ENCODE data around the gene GPD1.
A peak's percentile ranks its signal among the peaks of the same experiment; 100 is the strongest.
"Not testable (repeated sequence)": the region's sequence is repeated elsewhere in the genome, so short reads cannot be mapped to it uniquely, and the experiment has no call there.

Gene GPD1

DNA sequence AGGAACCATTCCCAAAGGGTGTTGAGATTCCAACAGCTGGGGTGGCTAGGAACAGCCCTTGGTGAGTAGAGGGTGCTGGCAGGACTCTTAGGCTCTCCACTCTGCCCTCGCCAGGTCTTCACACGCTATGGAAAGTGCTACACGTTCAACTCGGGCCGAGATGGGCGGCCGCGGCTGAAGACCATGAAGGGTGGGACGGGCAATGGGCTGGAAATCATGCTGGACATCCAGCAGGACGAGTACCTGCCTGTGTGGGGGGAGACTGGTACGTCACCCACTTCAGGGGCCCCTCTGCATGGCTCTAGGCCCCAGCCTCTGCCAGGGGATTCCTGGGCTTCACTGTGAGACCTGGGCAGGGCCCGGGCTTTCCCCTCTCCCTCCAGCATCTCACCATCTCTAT, 26.7 kb upstream of the GPD1 start:
- Histone ChIP-seq H3K4me1 (ENCODE audit: control insufficient read depth, low read depth, low read length) (no peaks in the 10 kb centered on the region), H3K4me3 (ENCODE audit: low read length) (no peak overlapping the region), H3K36me3 (ENCODE audit: control insufficient read depth, low read depth, low read length) (no peaks in the 10 kb centered on the region), H3K9me3 (ENCODE audit: control insufficient read depth, low read depth, low read length) (no peaks in the 10 kb centered on the region), H3K9ac (ENCODE audit: low read length) (no peak overlapping the region), H3K27me3 (ENCODE audit: control insufficient read depth, insufficient read depth, low read length) (peaks cover 22% of the 10 kb centered on the region), H3K27ac (ENCODE audit: low read length) (no peak overlapping the region)

GRCh38 chr12:50078281-50078680, 25.5 kb upstream of the GPD1 start:
- no peak overlapping the region for H3K4me3 ChIP-seq (ENCODE audit: low read length)
- H3K9me3 ChIP-seq (ENCODE audit: control insufficient read depth, low read depth, low read length), result no peaks in the 10 kb centered on the region
- no peak overlapping the region for H3K27ac ChIP-seq (ENCODE audit: low read length)
- H3K4me1 ChIP-seq (ENCODE audit: control insufficient read depth, low read depth, low read length), result no peaks in the 10 kb centered on the region
- H3K27me3 ChIP-seq (ENCODE audit: control insufficient read depth, insufficient read depth, low read length), result peaks cover 24% of the 10 kb centered on the region
- no peaks in the 10 kb centered on the region for H3K36me3 ChIP-seq (ENCODE audit: control insufficient read depth, low read depth, low read length)
- no peak overlapping the region for H3K9ac ChIP-seq (ENCODE audit: low read length)

- Histone ChIP-seq H3K9ac (ENCODE audit: low read length) (no peak overlapping the region), H3K4me1 (ENCODE audit: control insufficient read depth, low read depth, low read length) (no peaks in the 10 kb centered on the region)
Measured at GRCh38 chr12:50079771-50080170, 24.0 kb upstream of the GPD1 start.

DNA sequence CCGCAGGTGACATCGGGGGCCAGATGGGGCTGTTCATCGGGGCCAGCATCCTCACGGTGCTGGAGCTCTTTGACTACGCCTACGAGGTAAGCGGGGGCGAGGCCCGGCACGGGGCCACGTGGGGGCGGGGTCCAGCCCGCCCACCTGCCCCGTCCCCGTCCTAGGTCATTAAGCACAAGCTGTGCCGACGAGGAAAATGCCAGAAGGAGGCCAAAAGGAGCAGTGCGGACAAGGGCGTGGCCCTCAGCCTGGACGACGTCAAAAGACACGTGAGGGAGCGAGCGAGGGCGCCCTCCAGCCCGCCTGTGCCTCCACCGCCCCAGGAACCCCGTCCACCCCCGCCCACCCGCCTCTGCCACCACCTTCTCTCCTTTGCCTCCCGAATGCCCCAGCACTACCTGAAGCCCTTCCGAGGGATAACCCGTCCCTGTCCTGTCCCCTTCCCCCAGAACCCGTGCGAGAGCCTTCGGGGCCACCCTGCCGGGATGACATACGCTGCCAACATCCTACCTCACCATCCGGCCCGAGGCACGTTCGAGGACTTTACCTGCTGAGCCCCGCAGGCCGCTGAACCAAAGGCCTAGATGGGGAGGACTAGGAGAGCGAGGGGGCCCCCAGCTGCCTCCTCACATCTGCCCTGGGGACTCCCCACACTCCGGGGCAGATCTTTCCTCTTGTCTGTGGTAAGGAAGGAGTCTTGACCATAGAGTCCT, 22.6 kb upstream of the GPD1 start:
- Histone ChIP-seq H3K9ac (ENCODE audit: low read length) (no peak overlapping the region), H3K27ac (ENCODE audit: low read length) (no peak overlapping the region), H3K4me1 (ENCODE audit: control insufficient read depth, low read depth, low read length) (no peaks in the 10 kb centered on the region), H3K4me3 (ENCODE audit: low read length) (peak overlapping the region; percentile 6), H3K36me3 (ENCODE audit: control insufficient read depth, low read depth, low read length) (no peaks in the 10 kb centered on the region), H3K27me3 (ENCODE audit: control insufficient read depth, insufficient read depth, low read length) (peaks cover 24% of the 10 kb centered on the region), H3K9me3 (ENCODE audit: control insufficient read depth, low read depth, low read length) (no peaks in the 10 kb centered on the region)

More at GRCh38 chr12:50079771-50080170, 24.0 kb upstream of the GPD1 start:
- Histone ChIP-seq H3K4me3 (ENCODE audit: low read length) (no peak overlapping the region), H3K36me3 (ENCODE audit: control insufficient read depth, low read depth, low read length) (no peaks in the 10 kb centered on the region), H3K9me3 (ENCODE audit: control insufficient read depth, low read depth, low read length) (no peaks in the 10 kb centered on the region), H3K27me3 (ENCODE audit: control insufficient read depth, insufficient read depth, low read length) (peaks cover 24% of the 10 kb centered on the region), H3K27ac (ENCODE audit: low read length) (no peak overlapping the region)

DNA sequence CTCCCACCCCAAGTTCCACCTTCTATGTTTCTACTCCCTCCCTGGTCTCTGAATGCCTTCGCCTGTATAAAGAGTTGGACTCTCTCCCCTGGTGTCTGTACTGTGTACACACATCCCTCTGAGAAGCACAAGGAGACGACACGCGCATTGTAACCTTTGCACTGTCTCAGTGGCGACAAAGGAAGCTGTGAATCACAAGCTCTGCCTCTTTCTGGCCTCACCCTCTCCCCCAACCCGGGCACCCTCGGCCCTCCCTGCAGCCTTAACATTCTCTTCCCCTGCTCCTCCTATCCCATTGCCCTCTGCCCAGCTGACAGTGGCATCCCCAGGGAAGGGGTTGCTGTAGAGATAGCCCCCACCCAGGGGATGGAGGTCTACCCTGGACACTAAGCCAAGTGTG, 21.2 kb upstream of the GPD1 start:
- Histone ChIP-seq H3K27ac (ENCODE audit: low read length) (no peak overlapping the region), H3K9ac (ENCODE audit: low read length) (no peak overlapping the region), H3K9me3 (ENCODE audit: control insufficient read depth, low read depth, low read length) (no peaks in the 10 kb centered on the region), H3K4me1 (ENCODE audit: control insufficient read depth, low read depth, low read length) (no peaks in the 10 kb centered on the region), H3K36me3 (ENCODE audit: control insufficient read depth, low read depth, low read length) (peaks cover 13% of the 10 kb centered on the region), H3K27me3 (ENCODE audit: control insufficient read depth, insufficient read depth, low read length) (peaks cover 24% of the 10 kb centered on the region), H3K4me3 (ENCODE audit: low read length) (no peak overlapping the region)

- Histone ChIP-seq H3K36me3 (ENCODE audit: control insufficient read depth, low read depth, low read length) (peaks cover 20% of the 10 kb centered on the region), H3K4me3 (ENCODE audit: low read length) (no peak overlapping the region), H3K27me3 (ENCODE audit: control insufficient read depth, insufficient read depth, low read length) (peaks cover 24% of the 10 kb centered on the region), H3K9me3 (ENCODE audit: control insufficient read depth, low read depth, low read length) (no peaks in the 10 kb centered on the region), H3K27ac (ENCODE audit: low read length) (no peak overlapping the region), H3K4me1 (ENCODE audit: control insufficient read depth, low read depth, low read length) (no peaks in the 10 kb centered on the region), H3K9ac (ENCODE audit: low read length) (no peak overlapping the region)
Measured at GRCh38 chr12:50083301-50083700, 20.5 kb upstream of the GPD1 start.

DNA sequence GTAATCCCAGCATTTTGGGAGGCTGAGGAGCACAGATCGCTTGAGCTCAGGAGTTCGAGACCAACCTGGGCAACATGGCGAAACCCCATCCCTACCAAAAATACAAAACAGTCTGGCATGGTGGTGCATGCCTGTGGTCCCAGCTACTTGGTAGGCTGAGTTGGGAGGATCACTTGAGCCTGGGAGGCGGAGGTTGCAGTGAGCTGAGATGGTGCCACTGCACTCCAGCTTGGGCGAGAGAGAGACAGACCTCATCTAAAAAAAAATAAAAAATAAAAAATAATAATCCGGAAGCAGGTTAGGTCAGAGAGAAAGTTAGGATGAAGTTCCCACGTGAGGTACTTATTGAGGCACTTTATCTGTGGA, 19.4 kb upstream of the GPD1 start:
- H3K9me3 ChIP-seq (ENCODE audit: control insufficient read depth, low read depth, low read length); H3K4me1 ChIP-seq (ENCODE audit: control insufficient read depth, low read depth, low read length); H3K27ac ChIP-seq (ENCODE audit: low read length): not testable (repeated sequence)
- H3K4me3 ChIP-seq (ENCODE audit: low read length), result peak overlapping the region; percentile 84
- peaks cover 31% of the 10 kb centered on the region for H3K36me3 ChIP-seq (ENCODE audit: control insufficient read depth, low read depth, low read length)
- peaks cover 24% of the 10 kb centered on the region for H3K27me3 ChIP-seq (ENCODE audit: control insufficient read depth, insufficient read depth, low read length)
- peak overlapping the region; percentile 69 for H3K9ac ChIP-seq (ENCODE audit: low read length)

GRCh38 chr12:50084775-50085614, 18.8 kb upstream of the GPD1 start, which contains the start of gene SMARCD1:
Gene SMARCD1, plus strand, starts transcription at chr12:50085342. Its CDS starts 28 bp downstream, at chr12:50085370.
- peak within 1 kb of the TSS; percentile 15 for H3K27ac ChIP-seq (ENCODE audit: low read length)
- H3K36me3 ChIP-seq (ENCODE audit: control insufficient read depth, low read depth, low read length), result peaks cover 37% of the 10 kb centered on the region
- peaks cover 22% of the 10 kb centered on the region for H3K27me3 ChIP-seq (ENCODE audit: control insufficient read depth, insufficient read depth, low read length)
- peak within 1 kb of the TSS; percentile 84 for H3K4me3 ChIP-seq (ENCODE audit: low read length)
- no peaks in the 10 kb centered on the region for H3K4me1 ChIP-seq (ENCODE audit: control insufficient read depth, low read depth, low read length)
- H3K9me3 ChIP-seq (ENCODE audit: control insufficient read depth, low read depth, low read length), result no peaks in the 10 kb centered on the region
- peak within 1 kb of the TSS; percentile 69 for H3K9ac ChIP-seq (ENCODE audit: low read length)

DNA sequence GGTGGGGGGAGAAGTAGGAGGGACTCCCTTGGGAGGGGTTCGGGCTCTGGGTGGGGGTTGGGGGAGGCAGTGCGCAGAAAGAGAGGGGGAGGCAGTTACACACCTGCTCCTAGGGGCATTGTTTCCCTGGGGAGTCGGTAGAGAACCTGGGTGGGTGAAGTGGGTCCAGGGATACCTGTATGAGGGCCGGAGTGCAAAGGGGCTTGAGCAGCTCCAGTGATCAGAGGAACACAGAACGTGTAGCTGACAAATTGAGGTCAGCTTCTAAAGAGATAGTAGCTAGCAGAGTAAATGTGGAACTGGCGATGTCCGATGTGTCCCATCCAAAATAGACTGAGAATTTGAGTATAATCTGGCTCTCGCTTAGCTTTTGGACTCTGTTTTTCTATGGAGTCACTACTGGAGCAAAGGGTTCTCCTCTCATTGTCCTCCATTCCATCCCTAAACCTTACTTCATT, 18.2 kb upstream of the GPD1 start:
- no peak overlapping the region for H3K27ac ChIP-seq (ENCODE audit: low read length)
- H3K4me1 ChIP-seq (ENCODE audit: control insufficient read depth, low read depth, low read length), result no peaks in the 10 kb centered on the region
- peak overlapping the region; percentile 84 for H3K4me3 ChIP-seq (ENCODE audit: low read length)
- no peaks in the 10 kb centered on the region for H3K9me3 ChIP-seq (ENCODE audit: control insufficient read depth, low read depth, low read length)
- H3K9ac ChIP-seq (ENCODE audit: low read length), result peak overlapping the region; percentile 69
- peaks cover 42% of the 10 kb centered on the region for H3K36me3 ChIP-seq (ENCODE audit: control insufficient read depth, low read depth, low read length)
- peaks cover 16% of the 10 kb centered on the region for H3K27me3 ChIP-seq (ENCODE audit: control insufficient read depth, insufficient read depth, low read length)

- H3K9ac ChIP-seq (ENCODE audit: low read length), result peak overlapping the region; percentile 69
- peaks cover 11% of the 10 kb centered on the region for H3K27me3 ChIP-seq (ENCODE audit: control insufficient read depth, insufficient read depth, low read length)
- peaks cover 45% of the 10 kb centered on the region for H3K36me3 ChIP-seq (ENCODE audit: control insufficient read depth, low read depth, low read length)
- peak overlapping the region; percentile 84 for H3K4me3 ChIP-seq (ENCODE audit: low read length)
- H3K9me3 ChIP-seq (ENCODE audit: control insufficient read depth, low read depth, low read length), result no peaks in the 10 kb centered on the region
- no peak overlapping the region for H3K27ac ChIP-seq (ENCODE audit: low read length)
- H3K4me1 ChIP-seq (ENCODE audit: control insufficient read depth, low read depth, low read length), result no peaks in the 10 kb centered on the region
Measured at GRCh38 chr12:50086148-50086547, 17.7 kb upstream of the GPD1 start.

DNA sequence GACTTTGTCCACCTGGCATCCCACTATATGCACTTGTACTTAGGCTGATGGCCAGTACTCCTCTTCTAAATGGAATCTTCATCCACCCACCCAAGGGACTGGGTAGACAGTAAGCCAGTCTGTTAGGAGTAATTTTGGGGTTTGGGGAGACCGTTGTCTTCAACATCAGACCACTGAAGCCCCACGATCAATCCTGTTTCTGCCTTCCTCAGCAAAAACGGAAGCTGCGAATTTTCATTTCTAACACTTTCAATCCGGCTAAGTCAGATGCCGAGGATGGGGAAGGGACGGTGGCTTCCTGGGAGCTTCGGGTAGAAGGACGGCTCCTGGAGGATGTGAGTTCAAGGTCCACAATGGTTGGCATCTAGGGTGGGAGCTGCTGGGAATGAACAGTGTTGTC, 16.7 kb upstream of the GPD1 start:
- H3K4me1 ChIP-seq (ENCODE audit: control insufficient read depth, low read depth, low read length), result no peaks in the 10 kb centered on the region
- no peak overlapping the region for H3K9ac ChIP-seq (ENCODE audit: low read length)
- H3K4me3 ChIP-seq (ENCODE audit: low read length), result no peak overlapping the region
- peaks cover 53% of the 10 kb centered on the region for H3K36me3 ChIP-seq (ENCODE audit: control insufficient read depth, low read depth, low read length)
- peaks cover 1% of the 10 kb centered on the region for H3K27me3 ChIP-seq (ENCODE audit: control insufficient read depth, insufficient read depth, low read length)
- no peaks in the 10 kb centered on the region for H3K9me3 ChIP-seq (ENCODE audit: control insufficient read depth, low read depth, low read length)
- H3K27ac ChIP-seq (ENCODE audit: low read length), result no peak overlapping the region

All from iPS-18a (cell line).